Measurements from ENCODE around the gene MATN1. TPM values are rescaled to one million over a fixed set of nuclear protein-coding genes. Genes with fewer than 3 reads are reported as not detected.

Gene MATN1
- polyA plus RNA-seq, 2 of the 4 experiments (the other 2 are of a cell fraction) = 0.05 to 0.17 TPM

DNA sequence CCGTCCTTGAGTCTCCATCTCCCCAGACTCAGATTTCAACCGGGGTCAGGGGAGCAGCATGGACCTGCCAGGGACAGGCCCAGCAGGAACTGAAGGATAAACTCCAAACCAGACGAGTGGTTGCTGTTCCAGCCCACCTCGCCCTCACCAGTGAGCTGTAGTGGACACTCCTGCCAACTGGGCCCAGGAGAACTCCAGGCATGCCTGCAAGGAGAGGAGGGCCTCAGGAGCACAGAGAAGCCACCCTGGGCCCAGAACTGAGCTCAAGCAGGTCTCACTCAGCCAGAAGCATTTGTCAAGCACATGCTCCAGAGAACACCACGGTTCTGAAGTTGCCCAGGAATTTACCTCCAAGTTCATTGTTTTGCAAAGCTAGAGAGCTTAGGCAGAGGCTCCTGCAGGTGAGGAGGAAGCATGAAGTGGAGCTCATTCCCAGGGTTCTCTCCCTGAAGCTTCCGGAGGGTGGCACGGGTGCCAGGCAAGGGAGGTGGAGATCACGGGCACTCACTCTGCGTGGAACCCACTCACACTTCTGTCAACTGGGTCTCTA is 61.0 kb downstream of the MATN1 start (continued):
- TF ChIP-seq, protein P1, sequence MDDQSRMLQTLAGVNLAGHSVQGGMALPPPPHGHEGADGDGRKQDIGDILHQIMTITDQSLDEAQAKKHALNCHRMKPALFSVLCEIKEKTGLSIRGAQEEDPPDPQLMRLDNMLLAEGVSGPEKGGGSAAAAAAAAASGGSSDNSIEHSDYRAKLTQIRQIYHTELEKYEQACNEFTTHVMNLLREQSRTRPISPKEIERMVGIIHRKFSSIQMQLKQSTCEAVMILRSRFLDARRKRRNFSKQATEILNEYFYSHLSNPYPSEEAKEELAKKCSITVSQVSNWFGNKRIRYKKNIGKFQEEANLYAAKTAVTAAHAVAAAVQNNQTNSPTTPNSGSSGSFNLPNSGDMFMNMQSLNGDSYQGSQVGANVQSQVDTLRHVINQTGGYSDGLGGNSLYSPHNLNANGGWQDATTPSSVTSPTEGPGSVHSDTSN (IDR thresholded peaks at IDR 0.05) = no peak
- TF ChIP-seq TFCP2L1 (CRISPR knock-in tag; IDR thresholded peaks at IDR 0.05) (no peak), RCOR1 (IDR thresholded peaks at IDR 0.05; ENCODE audit: low read depth, low read length) (no peak), ESRRA (IDR thresholded peaks at IDR 0.05; ENCODE audit: borderline replicate concordance, low read length) (no peak), CBX8 (IDR thresholded peaks at IDR 0.05) (no peak), CHD2 (IDR thresholded peaks at IDR 0.05; ENCODE audit: low read length, partially characterized antibody) (no peak), JUNB (IDR thresholded peaks at IDR 0.05) (no peak), HDAC2 (IDR thresholded peaks at IDR 0.05) (no peak), CBX2 (IDR thresholded peaks at IDR 0.05; ENCODE audit: borderline replicate concordance, low read depth) (no peak), GATA3 (IDR thresholded peaks at IDR 0.05; ENCODE audit: borderline replicate concordance) (no peak)
- TF ChIP-seq, protein P2, sequence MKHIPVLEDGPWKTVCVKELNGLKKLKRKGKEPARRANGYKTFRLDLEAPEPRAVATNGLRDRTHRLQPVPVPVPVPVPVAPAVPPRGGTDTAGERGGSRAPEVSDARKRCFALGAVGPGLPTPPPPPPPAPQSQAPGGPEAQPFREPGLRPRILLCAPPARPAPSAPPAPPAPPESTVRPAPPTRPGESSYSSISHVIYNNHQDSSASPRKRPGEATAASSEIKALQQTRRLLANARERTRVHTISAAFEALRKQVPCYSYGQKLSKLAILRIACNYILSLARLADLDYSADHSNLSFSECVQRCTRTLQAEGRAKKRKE (CRISPR knock-in tag; IDR thresholded peaks at IDR 0.05; ENCODE audit: low read depth) = no peak
- TF ChIP-seq, protein P3, sequence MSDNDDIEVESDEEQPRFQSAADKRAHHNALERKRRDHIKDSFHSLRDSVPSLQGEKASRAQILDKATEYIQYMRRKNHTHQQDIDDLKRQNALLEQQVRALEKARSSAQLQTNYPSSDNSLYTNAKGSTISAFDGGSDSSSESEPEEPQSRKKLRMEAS (IDR thresholded peaks at IDR 0.05) = no peak

DNA sequence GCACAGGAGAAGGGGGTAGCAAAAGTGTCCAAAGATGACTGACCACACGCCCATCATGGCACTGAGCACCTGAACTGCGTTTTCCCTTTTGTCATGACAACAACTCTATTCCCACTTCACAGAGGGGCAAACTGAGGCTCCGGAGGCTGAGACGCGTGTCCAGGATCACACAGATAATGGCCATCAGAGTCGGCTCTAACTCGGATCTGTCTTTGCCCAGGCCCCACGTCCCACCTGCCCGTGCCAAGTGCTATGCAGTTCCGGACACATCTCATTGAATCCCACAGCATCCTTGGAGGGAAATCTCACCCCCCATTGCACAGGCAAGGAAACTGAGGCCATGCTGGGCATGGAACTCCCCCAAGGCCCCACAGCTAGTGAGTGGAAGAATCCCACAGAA is 62.1 kb downstream of the MATN1 start:
- no peak overlapping the region for H3K4me3 ChIP-seq
- no peaks in the 10 kb centered on the region for H3K4me1 ChIP-seq
- 63% methylated on average over 7 of the region's 10 CpGs for WGBS (ENCODE audit: missing lambda C conversion rate)
- H3K27ac ChIP-seq = no peak overlapping the region
- POLR2A ChIA-PET = no interaction called here
- FAIRE-seq (no peak), DNase-seq (ENCODE audit: low read depth in 1 of 2, low spot score in 1 of 2) (no peak), ATAC-seq (no peak)
- CTCF ChIA-PET = no interaction called here
- no peak for TF ChIP-seq MAFK (IDR thresholded peaks at IDR 0.05; ENCODE audit: partially characterized antibody)
- no peak for TF ChIP-seq JUNB (IDR thresholded peaks at IDR 0.05)
- no peak for TF ChIP-seq NR3C1 (IDR thresholded peaks at IDR 0.05)
- no peak for TF ChIP-seq SREBF2 (IDR thresholded peaks at IDR 0.05)
- TF ChIP-seq, protein P4, sequence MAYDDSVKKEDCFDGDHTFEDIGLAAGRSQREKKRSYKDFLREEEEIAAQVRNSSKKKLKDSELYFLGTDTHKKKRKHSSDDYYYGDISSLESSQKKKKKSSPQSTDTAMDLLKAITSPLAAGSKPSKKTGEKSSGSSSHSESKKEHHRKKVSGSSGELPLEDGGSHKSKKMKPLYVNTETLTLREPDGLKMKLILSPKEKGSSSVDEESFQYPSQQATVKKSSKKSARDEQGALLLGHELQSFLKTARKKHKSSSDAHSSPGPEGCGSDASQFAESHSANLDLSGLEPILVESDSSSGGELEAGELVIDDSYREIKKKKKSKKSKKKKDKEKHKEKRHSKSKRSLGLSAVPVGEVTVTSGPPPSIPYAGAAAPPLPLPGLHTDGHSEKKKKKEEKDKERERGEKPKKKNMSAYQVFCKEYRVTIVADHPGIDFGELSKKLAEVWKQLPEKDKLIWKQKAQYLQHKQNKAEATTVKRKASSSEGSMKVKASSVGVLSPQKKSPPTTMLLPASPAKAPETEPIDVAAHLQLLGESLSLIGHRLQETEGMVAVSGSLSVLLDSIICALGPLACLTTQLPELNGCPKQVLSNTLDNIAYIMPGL (CRISPR knock-in tag; IDR thresholded peaks at IDR 0.05; ENCODE audit: borderline replicate concordance) = no peak
- no peak for TF ChIP-seq NFE2L2 (conservative IDR thresholded peaks at IDR 0.05; ENCODE audit: low read length)
- TF ChIP-seq, protein P5, sequence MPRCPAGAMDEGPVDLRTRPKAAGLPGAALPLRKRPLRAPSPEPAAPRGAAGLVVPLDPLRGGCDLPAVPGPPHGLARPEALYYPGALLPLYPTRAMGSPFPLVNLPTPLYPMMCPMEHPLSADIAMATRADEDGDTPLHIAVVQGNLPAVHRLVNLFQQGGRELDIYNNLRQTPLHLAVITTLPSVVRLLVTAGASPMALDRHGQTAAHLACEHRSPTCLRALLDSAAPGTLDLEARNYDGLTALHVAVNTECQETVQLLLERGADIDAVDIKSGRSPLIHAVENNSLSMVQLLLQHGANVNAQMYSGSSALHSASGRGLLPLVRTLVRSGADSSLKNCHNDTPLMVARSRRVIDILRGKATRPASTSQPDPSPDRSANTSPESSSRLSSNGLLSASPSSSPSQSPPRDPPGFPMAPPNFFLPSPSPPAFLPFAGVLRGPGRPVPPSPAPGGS (IDR thresholded peaks at IDR 0.05) = no peak
- TF ChIP-seq, protein P6, sequence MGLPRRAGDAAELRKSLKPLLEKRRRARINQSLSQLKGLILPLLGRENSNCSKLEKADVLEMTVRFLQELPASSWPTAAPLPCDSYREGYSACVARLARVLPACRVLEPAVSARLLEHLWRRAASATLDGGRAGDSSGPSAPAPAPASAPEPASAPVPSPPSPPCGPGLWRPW (IDR thresholded peaks at IDR 0.05) = no peak
- TF ChIP-seq KDM1A (IDR thresholded peaks at IDR 0.05; ENCODE audit: low read depth) = no peak
- TF ChIP-seq, protein P2 (CRISPR knock-in tag; IDR thresholded peaks at IDR 0.05; ENCODE audit: low read depth) = no peak
- no peak overlapping the region for H3K4me2 ChIP-seq
- H3K9me3 ChIP-seq = no peaks in the 10 kb centered on the region

Small RNAs within 50 kb of the gene (small RNA-seq; reads per million reads assigned to genes)
- 0 reads per million in 6 experiments for gene MIR4420

Other genes starting within 250 kb of the MATN1 start
- gene LAPTM5, start 34.2 kb upstream of the MATN1 start, polyA plus RNA-seq (2011; rRNA removed) = 0.20 and 0.22 TPM in 2 replicates
- gene LAPTM5, start 34.2 kb upstream of the MATN1 start, polyA plus RNA-seq (2017; fragmentation: RNase III; extraction: RNeasy Plus Mini Kit Qiagen cat#74134 plus additional on column Dnase treatment) = 0.06 to 0.26 TPM (median 0.09 TPM) in 3 replicates
- gene SDC3, start 185.2 kb upstream of the MATN1 start, polyA plus RNA-seq (2011; rRNA removed) = 2.0 and 4.1 TPM in 2 replicates
- 8.4 to 10.0 TPM (median 8.9 TPM) in 3 replicates for gene SDC3, start 185.2 kb upstream of the MATN1 start, polyA plus RNA-seq (2017; fragmentation: RNase III; extraction: RNeasy Plus Mini Kit Qiagen cat#74134 plus additional on column Dnase treatment)